Kidney (tissue), 14 donors: ENCODE results near the gene GPC6. TPM values are rescaled to one million over a fixed set of nuclear protein-coding genes. Genes with fewer than 3 reads are reported as not detected.

Source experiments
- DNase-seq, 5 donors: peaks; one replicate each; pipeline ENCODE4 v3.0.0-alpha.2; 2013 to 2020
- FAIRE-seq: peaks from 2 replicates; lab custom pipeline; 2012; peaks lifted over from hg19 to GRCh38; lab: Jason Lieb, UNC
- H3K27ac ChIP-seq, 2 donors: one replicate each; pipeline ENCODE4 v1.7.0; 2013; ENCODE audit warnings: low read depth in 2 of 2, low read length in 2 of 2, inconsistent platforms in 1 of 2
- H3K27me3 ChIP-seq: one replicate; pipeline ENCODE4 v1.7.1; 2013; ENCODE audit warnings: low read length, inconsistent platforms; ENCODE audit not compliant: control insufficient read depth, insufficient read depth
- H3K36me3 ChIP-seq, 3 donors: one replicate each; pipeline versions ENCODE4 v1.7.0 to v1.7.1; 2013; ENCODE audit warnings: low read length in 3 of 3, control low read depth in 1 of 3, inconsistent platforms in 1 of 3; ENCODE audit not compliant: insufficient read depth in 3 of 3, control insufficient read depth in 2 of 3
- H3K4me1 ChIP-seq, 3 donors: one replicate each; pipeline versions ENCODE4 v1.7.0 to v1.7.1; 2013; ENCODE audit warnings: low read length in 3 of 3, inconsistent platforms in 1 of 3, low read depth in 1 of 3; ENCODE audit not compliant: control insufficient read depth in 2 of 3, insufficient read depth in 2 of 3
- H3K4me3 ChIP-seq, 3 donors: one replicate each; pipeline versions ENCODE4 v1.7.0 to v1.8.1; 2013; ENCODE audit warnings: low read length in 3 of 3, control low read depth in 1 of 3, inconsistent platforms in 1 of 3
- H3K9ac ChIP-seq, 3 donors: one replicate each; pipeline versions ENCODE4 v1.7.0 to v1.7.1; 2013; ENCODE audit warnings: low read length in 3 of 3, control low read depth in 1 of 3, inconsistent platforms in 1 of 3
- H3K9me3 ChIP-seq, 3 donors: one replicate each; pipeline versions ENCODE4 v1.7.0 to v1.7.1; 2013; ENCODE audit warnings: low read length in 3 of 3, control low read depth in 1 of 3, inconsistent platforms in 1 of 3; ENCODE audit not compliant: control insufficient read depth in 2 of 3, insufficient read depth in 1 of 3
- intact Hi-C: fragments of 100-400 bp; cut with DNase I; formaldehyde crosslinking; loops from one replicate; pipeline ENCODE4 v1.11.1; 2022
- polyA plus RNA-seq: library from polyadenylated mRNA; stranded (reverse); fragments of 350-450 nt; fragmentation: Illumina TruSeq; extraction: RNeasy Lipid Tissue Mini Kit (QIAGEN cat#74804); gene quantifications from one replicate; pipeline ENCODE4 v1.2.3, GENCODE V29; 2014; ENCODE audit warnings: low read depth, low replicate concordance; ENCODE audit not compliant: insufficient read depth
- total RNA-seq: library from RNA; stranded (reverse); fragmentation: NEBNext Ultra II Directional; extraction: Animal tissue kit (Norgen Biotek cat#: 25700); gene quantifications from one replicate; pipeline ENCODE4 v1.2.1, GENCODE V29; 2021
- TF ChIP-seq, protein P1 (sequence below): IDR thresholded peaks from 3 replicates; pipeline ENCODE4 v1.5.1; 2012; ENCODE audit warnings: mild to moderate bottlenecking, moderate library complexity, borderline replicate concordance; ENCODE audit not compliant: insufficient read depth; ENCODE audit errors: extremely low read depth
- donor health status: control.
- donor health status: control.
- donor health status: control.
- donor health status: control.
- donor health status: control.
- donor health status: DM: yes; HTN: yes; CAD: no.
- donor health status: Normal renal cell carcinoma (clear cell type).

The GPC6 gene
- total and polyA plus RNA-seq, 2 donors from 2014 or later: 6.2 to 15.5 TPM

DNA sequence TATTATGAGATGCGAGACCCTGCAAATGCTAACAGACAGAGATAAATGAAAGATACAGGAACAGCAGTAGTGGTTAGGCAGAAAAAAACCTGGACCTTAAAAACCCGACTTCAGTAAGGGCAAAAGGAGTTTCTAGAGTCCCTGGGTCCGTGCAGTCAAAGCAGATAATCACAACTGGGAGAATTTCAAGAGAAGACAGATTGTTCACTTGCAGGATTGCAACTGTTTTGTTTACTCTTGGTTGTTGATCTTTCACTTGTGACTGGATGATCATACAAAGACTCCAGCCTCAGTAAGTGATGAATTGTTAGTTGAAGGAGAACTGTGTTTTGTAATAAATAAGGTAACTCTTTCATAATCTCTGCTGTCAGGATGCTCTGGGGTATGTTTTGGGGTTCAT is 135.1 kb downstream of the GPC6 start:
- Histone ChIP-seq H3K36me3 (no peaks in the 10 kb centered on the region), H3K27me3 (no peaks in the 10 kb centered on the region), H3K4me3 (no peak overlapping the region), H3K4me1 (no peaks in the 10 kb centered on the region), H3K9me3 (no peaks in the 10 kb centered on the region), H3K9ac (no peak overlapping the region), H3K27ac (no peak overlapping the region)
- FAIRE-seq: no peak
- intact Hi-C loops: no loop called here
- TF ChIP-seq, protein P1, sequence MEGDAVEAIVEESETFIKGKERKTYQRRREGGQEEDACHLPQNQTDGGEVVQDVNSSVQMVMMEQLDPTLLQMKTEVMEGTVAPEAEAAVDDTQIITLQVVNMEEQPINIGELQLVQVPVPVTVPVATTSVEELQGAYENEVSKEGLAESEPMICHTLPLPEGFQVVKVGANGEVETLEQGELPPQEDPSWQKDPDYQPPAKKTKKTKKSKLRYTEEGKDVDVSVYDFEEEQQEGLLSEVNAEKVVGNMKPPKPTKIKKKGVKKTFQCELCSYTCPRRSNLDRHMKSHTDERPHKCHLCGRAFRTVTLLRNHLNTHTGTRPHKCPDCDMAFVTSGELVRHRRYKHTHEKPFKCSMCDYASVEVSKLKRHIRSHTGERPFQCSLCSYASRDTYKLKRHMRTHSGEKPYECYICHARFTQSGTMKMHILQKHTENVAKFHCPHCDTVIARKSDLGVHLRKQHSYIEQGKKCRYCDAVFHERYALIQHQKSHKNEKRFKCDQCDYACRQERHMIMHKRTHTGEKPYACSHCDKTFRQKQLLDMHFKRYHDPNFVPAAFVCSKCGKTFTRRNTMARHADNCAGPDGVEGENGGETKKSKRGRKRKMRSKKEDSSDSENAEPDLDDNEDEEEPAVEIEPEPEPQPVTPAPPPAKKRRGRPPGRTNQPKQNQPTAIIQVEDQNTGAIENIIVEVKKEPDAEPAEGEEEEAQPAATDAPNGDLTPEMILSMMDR: no peak
- no peak for DNase-seq

GRCh38 chr13:93364166-93364565 is 137.6 kb downstream of the GPC6 start:
- TF ChIP-seq, protein P1: no peak
- H3K9me3 ChIP-seq: no peaks in the 10 kb centered on the region
- FAIRE-seq (no peak), DNase-seq (no peak)
- H3K36me3 ChIP-seq: no peaks in the 10 kb centered on the region
- H3K27me3 ChIP-seq: no peaks in the 10 kb centered on the region
- no peaks in the 10 kb centered on the region for H3K4me1 ChIP-seq
- no peak overlapping the region for H3K4me3 ChIP-seq
- no peak overlapping the region for H3K9ac ChIP-seq
- H3K27ac ChIP-seq: no peak overlapping the region
- intact Hi-C loops: no loop called here

DNA sequence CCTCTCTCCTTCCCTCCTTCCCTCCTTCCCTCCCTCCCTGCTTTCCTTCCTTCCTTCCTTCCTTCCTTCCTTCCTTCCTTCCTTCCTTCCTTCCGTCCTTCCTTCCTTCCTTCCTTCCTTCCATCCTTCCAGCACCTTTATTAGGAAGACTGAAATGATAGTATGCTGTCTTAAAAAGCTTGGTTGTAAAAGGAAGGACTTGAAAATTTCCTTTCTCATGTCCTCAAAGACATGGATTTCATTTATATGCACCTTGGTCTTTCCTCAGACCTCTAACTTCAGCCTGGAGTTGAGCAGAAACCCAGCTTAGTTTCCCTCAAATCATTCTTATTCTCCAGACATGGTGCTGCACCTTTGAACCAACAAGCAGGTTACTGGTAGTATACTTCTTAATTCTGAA is 141.7 kb downstream of the GPC6 start:
- TF ChIP-seq, protein P1: no peak
- H3K4me1 ChIP-seq: no peaks in the 10 kb centered on the region
- DNase-seq (no peak), FAIRE-seq (no peak)
- intact Hi-C loops: no loop called here
- no peaks in the 10 kb centered on the region for H3K27me3 ChIP-seq
- no peak overlapping the region for H3K4me3 ChIP-seq
- no peaks in the 10 kb centered on the region for H3K9me3 ChIP-seq
- no peak overlapping the region for H3K27ac ChIP-seq
- no peaks in the 10 kb centered on the region for H3K36me3 ChIP-seq
- no peak overlapping the region for H3K9ac ChIP-seq

DNA sequence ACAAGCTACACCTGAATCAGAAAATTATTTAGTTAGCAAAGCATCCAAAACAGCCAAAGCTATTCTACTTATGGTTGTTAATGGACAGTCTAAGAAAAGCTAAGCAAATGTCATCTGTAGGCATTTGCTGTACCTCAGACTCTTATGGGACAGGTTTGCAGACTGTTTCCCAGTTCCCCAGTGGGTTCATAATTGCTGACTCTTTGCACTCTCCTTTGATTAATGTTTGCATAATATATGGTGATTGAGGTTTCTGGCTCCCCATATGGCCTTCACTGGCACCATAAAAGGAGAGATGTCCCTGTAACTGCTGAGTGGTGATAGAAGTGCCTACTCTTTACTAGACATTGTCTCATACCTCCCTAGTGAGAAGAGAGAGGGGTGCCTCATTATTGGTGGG is 142.1 kb downstream of the GPC6 start:
- Histone ChIP-seq H3K4me1 (no peaks in the 10 kb centered on the region), H3K27me3 (no peaks in the 10 kb centered on the region), H3K9ac (no peak overlapping the region), H3K4me3 (no peak overlapping the region), H3K9me3 (no peaks in the 10 kb centered on the region), H3K27ac (no peak overlapping the region), H3K36me3 (no peaks in the 10 kb centered on the region)
- DNase-seq (no peak), FAIRE-seq (no peak)
- intact Hi-C loops: no loop called here
- TF ChIP-seq, protein P1: no peak
